ENCODE data around the gene AGA.

AGA gene

DNA sequence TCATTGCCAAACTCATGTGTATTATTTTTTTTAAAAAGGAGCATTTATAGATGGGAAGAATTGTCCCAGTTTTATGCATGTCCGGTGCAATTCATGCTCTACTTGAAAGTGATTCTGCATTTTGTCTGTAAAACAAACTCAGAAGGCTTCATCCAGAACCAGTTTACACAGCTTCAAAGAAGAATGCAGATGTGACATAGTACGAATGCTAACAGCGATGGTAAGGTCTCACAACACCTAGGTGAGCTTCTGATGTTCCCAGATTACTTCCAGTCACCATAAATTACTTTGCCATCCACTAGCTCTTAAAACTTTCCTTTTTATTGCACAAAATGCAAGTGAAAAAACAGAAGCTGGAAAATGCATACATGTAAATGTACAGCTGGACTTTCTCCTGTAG is 41.5 kb upstream of the AGA start:
- TF ChIP-seq, protein P1, sequence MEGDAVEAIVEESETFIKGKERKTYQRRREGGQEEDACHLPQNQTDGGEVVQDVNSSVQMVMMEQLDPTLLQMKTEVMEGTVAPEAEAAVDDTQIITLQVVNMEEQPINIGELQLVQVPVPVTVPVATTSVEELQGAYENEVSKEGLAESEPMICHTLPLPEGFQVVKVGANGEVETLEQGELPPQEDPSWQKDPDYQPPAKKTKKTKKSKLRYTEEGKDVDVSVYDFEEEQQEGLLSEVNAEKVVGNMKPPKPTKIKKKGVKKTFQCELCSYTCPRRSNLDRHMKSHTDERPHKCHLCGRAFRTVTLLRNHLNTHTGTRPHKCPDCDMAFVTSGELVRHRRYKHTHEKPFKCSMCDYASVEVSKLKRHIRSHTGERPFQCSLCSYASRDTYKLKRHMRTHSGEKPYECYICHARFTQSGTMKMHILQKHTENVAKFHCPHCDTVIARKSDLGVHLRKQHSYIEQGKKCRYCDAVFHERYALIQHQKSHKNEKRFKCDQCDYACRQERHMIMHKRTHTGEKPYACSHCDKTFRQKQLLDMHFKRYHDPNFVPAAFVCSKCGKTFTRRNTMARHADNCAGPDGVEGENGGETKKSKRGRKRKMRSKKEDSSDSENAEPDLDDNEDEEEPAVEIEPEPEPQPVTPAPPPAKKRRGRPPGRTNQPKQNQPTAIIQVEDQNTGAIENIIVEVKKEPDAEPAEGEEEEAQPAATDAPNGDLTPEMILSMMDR (IDR thresholded peaks at IDR 0.05) = no peak

DNA sequence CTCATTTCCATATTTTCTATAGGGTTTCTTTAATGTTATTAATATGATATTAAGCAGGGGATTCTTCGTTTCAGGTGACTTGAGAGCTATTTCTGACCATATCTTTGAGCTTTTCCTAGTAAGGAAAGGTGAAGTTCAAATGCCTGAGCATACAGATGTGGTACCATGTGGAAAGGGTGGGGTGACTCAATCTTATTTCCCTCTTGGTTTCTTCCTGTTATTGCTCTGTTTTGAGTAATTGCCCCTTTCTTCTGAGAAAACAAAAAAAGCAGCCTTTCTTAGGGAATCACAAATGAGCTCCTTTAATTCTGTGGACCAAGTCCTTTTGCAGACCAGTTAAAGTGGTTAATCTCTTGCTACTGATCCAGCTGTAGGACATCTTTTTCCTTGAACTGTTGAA is 41.0 kb upstream of the AGA start:
- TF ChIP-seq, protein P1 (IDR thresholded peaks at IDR 0.05) = no peak

DNA sequence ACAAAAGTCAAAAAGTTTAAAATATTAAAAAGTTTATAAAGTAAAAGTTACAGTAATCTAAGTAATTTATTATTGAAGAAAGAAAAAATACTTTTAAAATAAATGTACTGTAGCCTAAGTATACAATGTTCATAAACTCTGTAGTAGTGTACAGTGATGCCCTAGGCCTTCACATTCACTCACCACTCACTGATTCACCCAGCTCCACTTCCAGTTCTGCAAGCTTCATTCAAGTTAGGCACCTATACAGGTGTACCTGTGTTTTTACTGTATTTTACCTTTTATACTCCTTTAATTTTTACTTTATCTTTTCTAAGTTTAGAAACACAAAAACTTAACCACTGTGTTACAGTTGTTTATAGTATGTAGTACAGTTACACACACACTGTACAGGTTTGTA is 40.1 kb upstream of the AGA start:
- TF ChIP-seq, protein P1 (IDR thresholded peaks at IDR 0.05) = no peak

DNA sequence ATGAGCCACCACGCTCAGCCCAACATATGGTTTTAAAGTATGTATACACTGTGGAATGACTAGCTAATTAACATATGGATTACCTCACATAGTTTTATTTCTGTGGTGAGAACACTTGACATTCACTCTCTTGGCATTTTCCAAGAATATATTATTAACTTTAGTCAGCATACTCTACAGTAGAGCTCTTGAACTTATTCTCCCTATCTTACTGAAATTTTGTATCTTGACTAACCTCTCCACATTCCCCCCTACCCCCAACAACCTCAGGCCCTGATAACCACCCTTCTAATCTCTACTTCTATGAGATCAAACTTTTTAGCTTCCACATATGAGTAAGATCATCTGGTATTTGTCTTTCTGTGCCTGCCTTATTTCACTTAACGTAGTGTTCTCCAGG is 38.6 kb upstream of the AGA start:
- TF ChIP-seq, protein P1 (IDR thresholded peaks at IDR 0.05) = no peak

DNA sequence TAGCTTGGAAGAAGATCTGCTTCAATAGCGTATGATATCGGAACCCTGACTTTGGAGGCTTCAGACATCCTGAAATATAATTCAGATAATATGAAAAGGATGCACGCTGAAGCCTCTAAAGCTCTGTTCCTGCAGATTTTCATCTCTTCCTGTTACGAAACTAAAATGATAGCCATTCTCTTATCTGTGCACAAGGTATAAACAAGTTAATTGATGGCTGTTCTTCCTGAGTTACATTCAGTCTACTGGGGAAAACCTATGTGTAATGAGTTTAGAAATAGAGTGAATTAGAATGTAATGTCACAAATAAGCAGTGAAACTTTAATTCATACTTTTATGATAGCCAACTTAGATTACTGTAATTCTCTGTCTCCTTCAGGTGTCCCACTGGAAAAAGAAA is 36.8 kb upstream of the AGA start:
- TF ChIP-seq, protein P1 (IDR thresholded peaks at IDR 0.05) = no peak

DNA sequence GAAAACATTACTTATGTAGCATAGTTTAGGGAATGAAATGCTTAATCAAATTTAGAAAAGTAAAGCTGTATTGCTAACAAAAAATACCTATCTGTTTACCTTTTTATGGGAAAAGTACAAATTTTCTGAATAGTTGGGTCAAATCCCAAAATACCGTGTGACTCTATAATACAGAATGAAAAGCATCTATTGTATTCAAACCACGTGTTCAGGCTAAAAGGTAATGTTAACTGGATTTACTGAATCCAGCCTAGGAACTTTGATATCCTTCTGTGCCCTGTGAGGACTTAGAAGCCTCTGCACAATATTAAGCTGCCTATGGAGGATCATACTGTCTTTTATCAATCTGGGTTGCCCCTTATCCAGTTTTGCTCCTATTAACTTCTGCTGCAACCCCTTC is 36.3 kb upstream of the AGA start:
- TF ChIP-seq, protein P1 (IDR thresholded peaks at IDR 0.05) = no peak

DNA sequence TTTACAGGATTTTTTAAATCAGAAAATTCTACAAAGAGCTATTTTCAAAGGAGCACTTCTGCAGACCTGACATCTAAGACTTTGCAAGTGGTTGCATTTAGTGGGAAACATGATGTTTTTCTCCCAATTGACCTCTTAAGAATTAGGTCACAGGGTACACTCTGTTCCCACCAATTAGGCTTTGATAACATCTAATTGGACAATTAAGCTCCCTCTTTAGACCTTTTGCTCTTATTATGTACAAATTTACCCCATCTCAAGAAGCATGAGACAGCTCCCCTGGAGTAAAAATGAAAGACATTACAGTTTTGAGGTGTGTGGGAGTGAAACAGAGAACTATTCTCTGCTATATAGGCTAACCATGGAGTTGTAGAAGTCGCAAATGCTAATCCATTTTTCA is 31.8 kb upstream of the AGA start:
- TF ChIP-seq, protein P1 (IDR thresholded peaks at IDR 0.05) = no peak

DNA sequence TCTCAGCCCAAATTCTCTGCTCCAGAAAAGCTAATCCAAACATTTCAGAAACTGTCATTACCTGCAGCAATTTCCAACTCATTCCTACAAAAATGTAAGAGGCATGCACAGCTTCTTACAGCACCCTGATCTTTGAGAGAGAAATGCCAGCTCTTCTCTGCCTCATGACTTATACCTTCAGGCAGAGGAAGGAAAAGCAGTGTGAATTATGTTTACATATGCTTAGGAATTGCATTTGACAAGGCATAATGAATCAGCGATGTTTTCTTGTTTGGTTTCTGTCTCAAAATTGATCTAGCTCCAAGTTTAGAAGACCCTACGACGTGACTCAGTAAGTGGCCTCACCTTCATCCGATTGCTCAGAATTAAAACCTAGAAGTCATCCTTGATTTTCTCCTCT is 21.8 kb upstream of the AGA start:
- TF ChIP-seq, protein P1 (IDR thresholded peaks at IDR 0.05) = no peak
